Naive B cell (primary cell): ENCODE results near the gene GOT1. TPM values are rescaled to one million over a fixed set of nuclear protein-coding genes. Genes with fewer than 3 reads are reported as not detected.
A peak's percentile ranks its signal among the peaks of the same experiment; 100 is the strongest.

Experiments used
- ATAC-seq, 2 donors: fragments of 150-1000 bp; cut with Tn5 transposase; 2 replicates each; pipeline ENCODE4 v1.10.0; 2021; ENCODE audit warnings: low read depth in 2 of 2, mild to moderate bottlenecking in 2 of 2, moderate library complexity in 2 of 2
- DNase-seq: peaks from one replicate; pipeline ENCODE4 v3.0.0; 2022
- H3K27ac Mint-ChIP-seq, 6 donors: one replicate each; pipeline ENCODE4 v1.8.0; 2020 to 2022; ENCODE audit warnings: mild to moderate bottlenecking in 6 of 6, mixed read lengths in 6 of 6, moderate library complexity in 5 of 6, inconsistent platforms in 2 of 6
- H3K27me3 Mint-ChIP-seq, 3 donors: one replicate each; pipeline ENCODE4 v1.8.0; 2021 to 2022; ENCODE audit warnings: mixed read lengths in 3 of 3, mild to moderate bottlenecking in 1 of 3
- H3K36me3 Mint-ChIP-seq, 2 donors: one replicate each; pipeline ENCODE4 v1.8.0; 2020 to 2022; ENCODE audit warnings: mixed read lengths in 2 of 2, inconsistent platforms in 1 of 2, mild to moderate bottlenecking in 1 of 2
- H3K4me1 Mint-ChIP-seq, 3 donors: one replicate each; pipeline ENCODE4 v1.8.0; 2020 to 2022; ENCODE audit warnings: mixed read lengths in 3 of 3, inconsistent platforms in 1 of 3, mild to moderate bottlenecking in 1 of 3, moderate library complexity in 1 of 3
- H3K4me3 Mint-ChIP-seq, 8 donors: one replicate each; pipeline ENCODE4 v1.8.0; 2020 to 2022; ENCODE audit warnings: mild to moderate bottlenecking in 8 of 8, mixed read lengths in 8 of 8, moderate library complexity in 8 of 8, inconsistent platforms in 2 of 8
- H3K9me3 Mint-ChIP-seq, 7 donors: one replicate each; pipeline ENCODE4 v1.8.0; 2020 to 2022; ENCODE audit warnings: mixed read lengths in 7 of 7, mild to moderate bottlenecking in 5 of 7, inconsistent platforms in 2 of 7, moderate library complexity in 1 of 7
- polyA plus RNA-seq, 6 donors: library from polyadenylated mRNA; unstranded; fragments of 300-500 nt; fragmentation: Illumina TruSeq; gene quantifications; one replicate each; pipeline ENCODE4 v1.2.3, GENCODE V29; 2021; ENCODE audit warnings: low read depth in 6 of 6

Gene GOT1
- polyA plus RNA-seq, 6 donors from 2014 or later = 8.8 to 15.5 (median 11.2) TPM

DNA sequence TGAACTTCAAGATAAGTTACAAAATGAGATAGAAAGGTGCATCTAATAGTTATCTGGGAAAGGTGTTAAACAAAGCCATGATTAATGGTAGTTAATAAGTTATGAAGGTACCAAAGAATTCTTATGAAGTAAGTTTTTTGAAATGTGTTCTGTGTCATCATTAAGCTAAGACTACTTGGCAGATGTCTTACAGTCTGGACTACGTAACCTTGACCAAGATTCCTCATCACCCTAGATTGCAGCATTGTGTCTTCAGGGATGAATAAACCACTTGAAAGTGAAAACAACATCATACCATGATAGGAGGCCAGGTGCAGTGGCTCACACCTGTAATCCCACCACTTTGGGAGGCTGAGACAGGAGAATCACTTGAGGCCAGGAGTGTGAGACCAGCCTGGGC, 48.2 kb downstream of the GOT1 start:
- no peak for DNase-seq
- Mint-ChIP-seq H3K36me3 (no peaks in the 10 kb centered on the region), H3K4me3 (no peak overlapping the region), H3K4me1 (no peaks in the 10 kb centered on the region), H3K27ac (no peak overlapping the region), H3K27me3 (peaks cover 5 to 16% (median 5%) of the 10 kb centered on the region in 3 donors), H3K9me3 (no peaks in the 10 kb centered on the region)
- ATAC-seq = no peak

DNA sequence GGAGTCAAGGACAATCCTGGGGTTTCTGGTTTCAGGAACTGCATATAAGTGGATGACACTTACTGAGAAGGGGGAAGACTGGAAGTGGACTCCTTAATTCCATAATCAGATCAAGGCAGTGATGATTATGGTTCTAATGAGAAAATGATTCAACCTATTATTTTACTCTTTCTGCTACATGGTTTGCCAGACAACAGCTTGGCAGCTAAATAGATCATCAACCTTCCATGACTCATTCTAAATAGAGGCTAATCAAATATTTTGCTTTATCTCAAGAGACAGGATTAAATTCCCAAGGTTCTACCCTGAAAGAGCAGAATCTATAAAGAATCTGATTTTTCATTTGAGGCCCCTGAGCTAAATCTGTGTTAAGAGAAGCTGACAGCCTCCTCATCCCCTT, 55.0 kb downstream of the GOT1 start:
- no peak for DNase-seq
- Mint-ChIP-seq H3K4me3 (no peak overlapping the region), H3K27me3 (peaks cover 5 to 8% (median 5%) of the 10 kb centered on the region in 3 donors), H3K4me1 (peaks cover 4 to 6% (median 4%) of the 10 kb centered on the region in 3 donors), H3K27ac (peak overlapping the region in 1 of 6 donors; percentile 23), H3K36me3 (no peaks in the 10 kb centered on the region), H3K9me3 (no peaks in the 10 kb centered on the region)
- ATAC-seq = no peak

DNA sequence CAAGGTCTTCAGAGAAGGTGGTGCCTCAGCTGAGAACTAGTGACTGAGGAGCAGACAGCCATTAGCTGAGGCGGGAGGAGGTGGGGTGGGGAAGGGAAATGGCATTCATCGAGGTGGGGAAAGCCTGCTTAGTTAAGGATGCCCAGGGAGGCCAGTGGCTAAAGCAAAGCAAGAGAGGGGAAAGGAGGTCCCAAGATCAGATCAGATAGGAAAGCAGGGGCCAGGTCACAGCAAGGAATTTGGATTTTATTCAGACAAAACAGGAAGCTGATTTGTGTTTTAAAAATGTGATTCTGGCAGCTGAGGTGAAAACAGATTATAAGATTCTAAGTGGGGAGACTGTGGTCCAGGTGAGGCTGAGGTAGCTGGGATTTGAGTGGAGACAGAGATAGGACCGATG, 55.5 kb downstream of the GOT1 start:
- DNase-seq (no peak), ATAC-seq (no peak)
- Mint-ChIP-seq H3K27ac (peak overlapping the region in 1 of 6 donors; percentile 23), H3K9me3 (no peaks in the 10 kb centered on the region), H3K4me1 (peaks cover 4 to 6% (median 4%) of the 10 kb centered on the region in 3 donors), H3K27me3 (peaks cover 5 to 9% (median 5%) of the 10 kb centered on the region in 3 donors), H3K4me3 (no peak overlapping the region), H3K36me3 (no peaks in the 10 kb centered on the region)

DNA sequence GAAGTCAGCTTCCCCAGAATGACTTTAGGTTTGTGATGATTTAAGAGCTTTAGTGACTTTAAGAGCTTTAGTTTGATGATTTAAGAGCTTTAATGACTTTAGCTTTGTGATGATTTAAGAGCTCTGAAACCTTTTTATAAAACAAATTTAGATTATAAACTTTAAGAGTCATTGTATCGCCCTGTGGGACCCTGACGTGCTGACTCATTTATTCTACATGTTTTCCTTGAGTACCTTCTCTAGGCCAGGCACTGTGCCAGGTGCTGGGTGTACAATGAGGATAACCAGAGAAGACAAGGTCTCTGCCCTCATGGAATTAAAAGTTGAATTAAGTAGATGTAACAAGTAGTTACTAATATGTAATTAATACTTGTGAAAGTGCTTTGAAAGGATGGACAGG, 55.9 kb downstream of the GOT1 start:
- Mint-ChIP-seq H3K4me1 (peaks cover 4 to 6% (median 4%) of the 10 kb centered on the region in 3 donors), H3K27ac (no peak overlapping the region), H3K36me3 (no peaks in the 10 kb centered on the region), H3K27me3 (peaks cover 5 to 14% (median 10%) of the 10 kb centered on the region in 3 donors), H3K9me3 (no peaks in the 10 kb centered on the region), H3K4me3 (peak overlapping the region in 1 of 8 donors; percentile 49)
- ATAC-seq (no peak), DNase-seq (no peak)

DNA sequence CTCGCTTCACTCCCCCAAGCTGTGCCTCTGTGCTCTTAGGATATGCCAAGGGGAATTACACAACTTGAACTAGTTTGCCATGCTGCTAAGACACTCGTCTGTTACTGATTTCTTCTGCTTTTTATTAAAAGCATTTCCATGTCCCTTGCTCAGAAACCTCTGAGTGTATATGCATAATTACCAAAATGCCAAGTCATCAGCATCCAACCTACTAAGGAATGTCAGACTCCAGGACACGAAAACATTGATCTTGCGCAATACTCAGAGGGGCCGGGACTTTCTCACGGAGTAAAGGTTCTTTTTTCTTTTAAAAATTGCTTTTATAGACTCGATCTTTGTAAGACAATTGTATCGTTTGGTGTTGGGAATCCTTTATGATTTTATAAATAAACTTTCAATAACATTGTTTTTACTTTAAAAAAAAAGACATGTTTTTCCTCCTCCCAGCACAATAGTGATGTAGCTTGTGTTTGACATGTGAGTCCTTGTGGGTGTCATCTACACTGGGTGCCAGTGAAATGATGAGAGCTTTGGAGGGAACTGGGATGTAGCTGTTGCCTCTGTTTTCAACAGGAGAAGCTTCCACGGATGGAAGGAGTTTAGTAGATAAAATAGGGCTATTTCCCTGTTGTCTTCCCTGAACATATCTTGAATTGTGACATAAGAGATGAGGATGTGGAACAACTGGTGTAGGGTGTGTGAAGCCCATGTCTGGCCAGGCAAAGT, 57.7 kb downstream of the GOT1 start:
- Mint-ChIP-seq H3K36me3 (no peaks in the 10 kb centered on the region), H3K27ac (peak overlapping the region in 1 of 6 donors; percentile 16), H3K27me3 (peaks cover 2 to 12% (median 6%) of the 10 kb centered on the region in 3 donors), H3K9me3 (no peaks in the 10 kb centered on the region), H3K4me3 (peak overlapping the region in 1 of 8 donors; percentile 31), H3K4me1 (peaks cover 4 to 6% (median 4%) of the 10 kb centered on the region in 3 donors)
- ATAC-seq (no peak), DNase-seq (no peak)

DNA sequence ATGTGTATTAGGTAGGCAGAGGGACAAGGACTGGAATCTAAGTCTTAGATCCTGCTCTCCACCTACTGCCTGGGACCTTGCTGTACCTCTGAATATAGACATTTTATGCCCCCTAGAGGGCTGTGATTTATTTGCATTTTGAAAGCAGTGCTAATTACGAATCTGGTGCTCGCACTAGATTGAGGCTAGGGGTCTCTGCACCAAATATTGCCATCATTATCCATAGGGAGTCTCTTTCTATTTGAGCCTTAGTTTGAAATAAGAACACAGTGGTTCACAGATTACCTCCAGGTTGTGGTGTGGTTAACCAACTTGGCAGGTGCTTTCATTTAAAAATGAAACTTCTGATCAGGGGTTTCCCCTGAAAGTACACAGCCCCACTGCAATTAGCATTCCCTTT, 59.4 kb downstream of the GOT1 start:
- DNase-seq (no peak), ATAC-seq (peak in 1 of 2 donors; percentile 21)
- H3K27me3 Mint-ChIP-seq = peaks cover 4 to 12% (median 6%) of the 10 kb centered on the region in 3 donors
- H3K4me3 Mint-ChIP-seq = peak overlapping the region in 1 of 8 donors; percentile 6
- no peak overlapping the region for H3K27ac Mint-ChIP-seq
- no peaks in the 10 kb centered on the region for H3K36me3 Mint-ChIP-seq
- no peaks in the 10 kb centered on the region for H3K9me3 Mint-ChIP-seq
- H3K4me1 Mint-ChIP-seq = peaks cover 4 to 6% (median 4%) of the 10 kb centered on the region in 3 donors

DNA sequence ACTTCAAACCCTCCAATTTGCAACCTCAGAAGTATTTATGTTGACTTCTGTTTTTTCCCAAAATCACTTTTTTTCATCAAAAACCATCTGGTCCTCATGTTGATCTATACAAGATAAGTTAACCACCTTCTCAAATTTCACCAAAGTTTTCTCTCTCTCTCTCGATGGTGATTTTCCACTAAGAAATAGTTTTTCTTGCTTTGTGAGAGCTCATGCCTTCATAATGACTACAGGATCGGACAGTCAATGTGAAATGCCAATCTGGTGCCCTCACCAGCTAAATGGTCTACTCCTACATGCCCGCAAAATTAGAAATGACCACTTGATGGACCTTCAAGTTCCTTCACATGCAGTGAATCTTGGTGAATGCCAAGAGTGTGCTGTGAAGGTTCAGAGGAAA, 60.9 kb downstream of the GOT1 start:
- H3K27ac Mint-ChIP-seq = no peak overlapping the region
- H3K9me3 Mint-ChIP-seq = no peaks in the 10 kb centered on the region
- ATAC-seq (no peak), DNase-seq (no peak)
- H3K4me3 Mint-ChIP-seq = no peak overlapping the region
- peaks cover 4 to 12% (median 6%) of the 10 kb centered on the region in 3 donors for H3K27me3 Mint-ChIP-seq
- no peaks in the 10 kb centered on the region for H3K36me3 Mint-ChIP-seq
- H3K4me1 Mint-ChIP-seq = peaks cover 4 to 6% (median 4%) of the 10 kb centered on the region in 3 donors

DNA sequence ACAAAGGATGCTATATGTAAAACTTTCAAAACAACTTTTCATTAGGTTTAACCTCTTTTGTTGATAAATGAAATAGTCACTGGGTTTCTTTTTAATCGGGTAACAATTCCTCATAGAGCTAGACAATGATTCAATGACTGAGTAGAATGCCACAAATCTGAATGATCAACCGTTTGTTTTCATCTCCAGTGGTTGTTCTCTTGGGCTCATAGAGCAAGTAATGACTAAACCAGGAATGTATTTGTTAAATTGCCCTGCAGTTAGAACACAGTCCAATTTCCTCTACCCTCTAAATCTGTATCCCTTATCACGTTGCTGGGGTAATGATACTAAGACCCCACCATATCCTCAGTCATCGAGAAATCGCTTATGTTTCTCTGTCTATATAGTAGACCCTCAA, 61.3 kb downstream of the GOT1 start:
- H3K36me3 Mint-ChIP-seq = no peaks in the 10 kb centered on the region
- DNase-seq = no peak
- H3K27me3 Mint-ChIP-seq = peaks cover 4 to 12% (median 6%) of the 10 kb centered on the region in 3 donors
- H3K4me1 Mint-ChIP-seq = peaks cover 4 to 6% (median 4%) of the 10 kb centered on the region in 3 donors
- ATAC-seq = no peak
- H3K4me3 Mint-ChIP-seq = no peak overlapping the region
- no peaks in the 10 kb centered on the region for H3K9me3 Mint-ChIP-seq
- H3K27ac Mint-ChIP-seq = no peak overlapping the region

DNA sequence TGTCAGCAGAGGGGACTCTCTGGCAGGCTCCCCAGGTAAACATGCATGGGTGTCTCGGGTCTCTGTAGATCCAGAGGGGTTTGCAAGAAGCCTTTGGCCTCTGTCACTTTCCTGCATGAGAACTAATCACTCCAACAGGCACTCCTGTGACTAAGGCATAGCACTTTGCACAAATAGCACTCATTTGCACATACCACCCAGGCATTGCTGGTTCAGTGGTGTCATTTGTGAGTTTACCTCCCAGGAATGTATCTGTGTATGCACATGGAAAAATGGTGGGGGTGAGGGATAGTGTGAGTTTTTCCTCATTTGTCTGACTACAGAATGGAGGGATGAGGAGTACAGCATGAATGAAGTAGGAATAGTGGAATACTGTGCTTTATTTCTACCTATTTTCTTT, 61.8 kb downstream of the GOT1 start:
- Mint-ChIP-seq H3K4me3 (no peak overlapping the region), H3K27me3 (peaks cover 4 to 12% (median 6%) of the 10 kb centered on the region in 3 donors), H3K4me1 (peaks cover 4 to 6% (median 4%) of the 10 kb centered on the region in 3 donors), H3K27ac (no peak overlapping the region), H3K9me3 (no peaks in the 10 kb centered on the region), H3K36me3 (no peaks in the 10 kb centered on the region)
- ATAC-seq (no peak), DNase-seq (no peak)

DNA sequence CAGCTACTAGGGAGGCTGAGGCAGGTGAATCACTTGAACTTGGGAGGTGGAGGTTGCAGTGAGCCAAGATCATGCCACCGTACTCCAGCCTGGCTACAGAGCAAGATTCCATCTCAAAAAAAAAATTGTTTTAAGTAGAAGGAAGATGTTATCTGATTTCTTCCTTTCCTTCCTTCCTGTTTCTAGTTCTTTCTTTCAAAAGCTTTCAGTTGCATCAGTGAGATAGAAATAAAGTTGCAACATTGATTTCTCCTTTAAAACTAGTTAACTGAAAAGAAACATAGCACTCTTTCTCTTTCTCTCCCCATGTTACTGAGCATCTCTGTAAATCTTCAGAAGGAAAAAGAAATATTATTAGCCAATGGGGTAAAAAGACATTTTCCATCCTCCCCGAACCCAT, 63.8 kb downstream of the GOT1 start:
- Mint-ChIP-seq H3K9me3 (no peaks in the 10 kb centered on the region), H3K27me3 (peaks cover 4 to 12% (median 6%) of the 10 kb centered on the region in 3 donors), H3K4me3 (no peak overlapping the region), H3K27ac (no peak overlapping the region), H3K36me3 (no peaks in the 10 kb centered on the region), H3K4me1 (peaks cover 4 to 6% (median 4%) of the 10 kb centered on the region in 3 donors)
- ATAC-seq = no peak
- no peak for DNase-seq

DNA sequence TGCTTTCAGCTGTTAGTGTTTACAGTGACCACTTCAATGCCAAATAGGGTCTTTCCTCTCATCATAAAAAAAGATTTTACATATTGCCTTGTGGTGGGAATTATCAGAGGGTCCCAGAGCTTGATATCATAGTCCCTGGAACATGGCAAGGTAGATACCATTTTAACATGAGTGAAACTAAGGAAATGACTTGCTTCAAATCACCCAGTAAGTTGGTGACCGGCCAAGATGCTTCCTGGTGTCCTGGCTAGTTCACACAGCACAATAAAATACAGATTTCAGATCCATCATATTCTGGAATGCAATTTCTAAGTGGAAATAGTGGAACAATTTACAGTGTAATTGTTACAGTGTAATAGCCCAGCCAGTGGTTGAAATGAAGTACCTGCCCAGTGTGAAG, 64.7 kb downstream of the GOT1 start:
- Mint-ChIP-seq H3K27me3 (peaks cover 4 to 12% (median 6%) of the 10 kb centered on the region in 3 donors), H3K9me3 (no peaks in the 10 kb centered on the region), H3K27ac (no peak overlapping the region), H3K4me3 (no peak overlapping the region), H3K36me3 (no peaks in the 10 kb centered on the region), H3K4me1 (peaks cover 0 to 1% (median 0%) of the 10 kb centered on the region in 3 donors)
- ATAC-seq (no peak), DNase-seq (no peak)

DNA sequence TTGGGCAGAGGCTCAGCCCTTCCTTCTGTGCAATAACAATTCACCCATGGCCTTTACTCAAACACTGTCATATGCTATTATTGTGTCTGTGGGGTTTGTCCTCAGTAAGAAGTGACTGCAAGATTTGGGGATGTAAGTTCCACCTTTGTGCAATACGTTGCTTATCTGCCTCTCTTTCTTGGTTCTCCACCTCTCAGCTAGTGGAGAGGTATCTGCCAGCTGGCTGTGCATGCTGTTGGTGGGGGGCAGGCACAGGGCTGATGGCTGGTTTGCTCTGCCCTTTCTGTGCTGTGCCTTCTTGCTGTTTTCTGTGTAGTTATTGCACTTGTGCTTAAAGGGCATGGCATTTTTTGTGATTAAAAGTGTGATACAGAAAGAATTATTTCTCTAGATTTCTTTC, 65.1 kb downstream of the GOT1 start:
- Mint-ChIP-seq H3K4me3 (no peak overlapping the region), H3K4me1 (peaks cover 0 to 5% (median 0%) of the 10 kb centered on the region in 3 donors), H3K27ac (no peak overlapping the region), H3K36me3 (no peaks in the 10 kb centered on the region), H3K27me3 (peaks cover 4 to 12% (median 6%) of the 10 kb centered on the region in 3 donors), H3K9me3 (no peaks in the 10 kb centered on the region)
- no peak for DNase-seq
- no peak for ATAC-seq

DNA sequence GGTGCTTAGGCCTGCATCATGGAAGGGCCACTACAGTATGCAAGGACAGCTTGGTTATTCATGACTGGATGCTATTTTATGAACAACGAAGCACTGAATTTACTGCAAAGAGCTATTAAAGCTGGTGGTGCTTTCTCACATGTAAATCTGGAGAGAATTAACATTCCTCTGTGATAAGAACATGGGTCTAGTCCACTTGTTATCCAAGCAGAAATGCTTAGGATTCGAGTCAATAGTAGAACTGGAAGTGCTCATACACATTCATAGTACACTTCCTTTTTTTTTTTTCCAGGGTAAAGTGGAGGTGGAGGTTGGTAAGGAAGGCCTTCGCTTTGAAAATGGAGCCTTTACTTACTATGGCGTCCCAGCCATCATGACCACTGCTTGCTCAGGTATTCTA, 66.3 kb downstream of the GOT1 start:
- H3K27ac Mint-ChIP-seq = no peak overlapping the region
- no peak for ATAC-seq
- no peak overlapping the region for H3K4me3 Mint-ChIP-seq
- H3K27me3 Mint-ChIP-seq = peaks cover 0 to 4% (median 4%) of the 10 kb centered on the region in 3 donors
- no peaks in the 10 kb centered on the region for H3K36me3 Mint-ChIP-seq
- DNase-seq = no peak
- no peaks in the 10 kb centered on the region for H3K9me3 Mint-ChIP-seq
- H3K4me1 Mint-ChIP-seq = peaks cover 0 to 17% (median 10%) of the 10 kb centered on the region in 3 donors

DNA sequence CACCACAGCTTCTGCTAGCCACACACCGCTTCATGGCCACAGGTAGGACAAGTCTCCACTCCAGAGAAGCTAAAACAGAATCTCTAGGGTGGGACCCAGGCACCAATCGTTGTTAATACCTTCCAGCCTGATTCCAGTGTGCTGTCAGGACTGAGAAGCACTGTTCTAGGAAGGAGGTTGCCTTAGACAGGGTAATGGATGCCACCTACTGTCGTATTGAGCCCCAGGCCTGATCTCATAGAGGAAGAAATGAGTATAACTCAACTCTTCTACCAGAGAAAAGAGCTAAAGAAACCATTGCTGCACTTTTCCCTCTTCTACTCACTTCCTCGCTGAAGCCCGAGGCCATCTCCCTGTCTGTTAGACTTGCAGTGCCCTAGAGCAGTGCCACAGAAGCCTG, 69.5 kb downstream of the GOT1 start:
- Mint-ChIP-seq H3K36me3 (no peaks in the 10 kb centered on the region), H3K4me1 (peaks cover 0 to 20% (median 10%) of the 10 kb centered on the region in 3 donors), H3K4me3 (no peak overlapping the region), H3K9me3 (no peaks in the 10 kb centered on the region), H3K27me3 (no peaks in the 10 kb centered on the region), H3K27ac (no peak overlapping the region)
- no peak for DNase-seq
- ATAC-seq = no peak
